MCF 10A (cell line): ENCODE measurements around the gene VPS26B. TPM values are rescaled to one million over a fixed set of nuclear protein-coding genes. Genes with fewer than 3 reads are reported as not detected.

Source experiments
- BruUV-seq: library from RNA; stranded (reverse); fragments of 400-500 nt; replicated peaks from 2 replicates; lab custom pipeline; 2021; lab: Mats Ljungman, UMichigan
- CTCF ChIA-PET: fragments of 300-600 bp; sonication (Branson Sonifier 250); formaldehyde crosslinking; extraction: SDS; loops from one replicate; lab custom pipeline; 2021; ENCODE audit warnings: antibody characterized with exemption, inconsistent platforms; lab: Yijun Ruan, JAX
- POLR2A ChIA-PET: fragments of 300-600, 350-650 bp; sonication (Branson Sonifier 250); formaldehyde crosslinking; extraction: SDS; loops from one replicate; lab custom pipeline; 2020; ENCODE audit warnings: antibody characterized with exemption, inconsistent platforms; lab: Yijun Ruan, JAX
- DNase-seq: peaks from one replicate; pipeline ENCODE4 v3.0.0-alpha.2; 2018; ENCODE audit not compliant: unreplicated experiment
- H3K27ac Mint-ChIP-seq: one replicate; pipeline ENCODE4 v1.8.0; 2022; ENCODE audit warnings: mild to moderate bottlenecking, low read depth, mixed read lengths; ENCODE audit not compliant: unreplicated experiment
- H3K27me3 Mint-ChIP-seq: one replicate; pipeline ENCODE4 v1.8.0; 2022; ENCODE audit warnings: mixed read lengths; ENCODE audit not compliant: insufficient read depth, unreplicated experiment
- H3K36me3 Mint-ChIP-seq: one replicate; pipeline ENCODE4 v1.8.0; 2022; ENCODE audit warnings: mild to moderate bottlenecking, moderate library complexity, mixed read lengths; ENCODE audit not compliant: insufficient read depth, unreplicated experiment
- H3K4me1 Mint-ChIP-seq: one replicate; pipeline ENCODE4 v1.8.0; 2022; ENCODE audit warnings: mixed read lengths; ENCODE audit not compliant: insufficient read depth, unreplicated experiment
- H3K4me3 Mint-ChIP-seq: one replicate; pipeline ENCODE4 v1.8.0; 2022; ENCODE audit warnings: mild to moderate bottlenecking, moderate library complexity, mixed read lengths; ENCODE audit not compliant: unreplicated experiment
- H3K9me3 Mint-ChIP-seq: one replicate; pipeline ENCODE4 v1.8.0; 2022; ENCODE audit warnings: mixed read lengths; ENCODE audit not compliant: unreplicated experiment
- intact Hi-C: fragments of 100-400 bp; cut with micrococcal nuclease; formaldehyde crosslinking; loops from 2 replicates; pipeline ENCODE4 v1.14.1; 2022
- total RNA-seq: library from RNA; stranded (reverse); gene quantifications from 2 replicates; pipeline ENCODE4 v1.2.3, GENCODE V29; 2022
- TF ChIP-seq, protein P1 (sequence below): fragments of 200-600 bp; IDR thresholded peaks from one replicate; pipeline ENCODE4 v1.8.0; 2022; ENCODE audit warnings: antibody characterized with exemption, mild to moderate bottlenecking; ENCODE audit not compliant: unreplicated experiment

The VPS26B gene
- total RNA-seq, 1 experiment from 2014 or later = 45.2 TPM

DNA sequence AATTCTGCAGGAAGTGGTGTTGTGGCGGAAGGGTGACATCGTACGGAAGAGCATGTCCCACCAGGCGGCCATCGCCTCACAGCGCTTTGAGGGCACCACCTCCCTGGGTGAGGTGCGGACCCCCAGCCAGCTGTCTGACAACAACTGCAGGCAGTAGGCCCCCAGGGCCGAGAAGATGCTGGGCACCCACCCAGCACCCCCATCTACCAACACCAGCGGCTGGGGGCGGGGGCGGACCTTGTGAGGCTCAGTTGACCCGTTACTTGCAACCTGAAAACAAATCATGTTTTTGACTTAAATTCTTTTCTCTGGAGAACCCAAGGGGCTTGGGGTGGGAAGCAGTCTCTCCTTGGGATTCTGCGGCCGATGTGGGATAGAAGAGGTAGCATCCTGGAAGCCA lies 21.0 kb downstream of the VPS26B start:
- POLR2A ChIA-PET = no interaction called here
- Mint-ChIP-seq H3K27me3 (no peaks in the 10 kb centered on the region), H3K9me3 (no peaks in the 10 kb centered on the region), H3K4me1 (no peaks in the 10 kb centered on the region), H3K27ac (no peak overlapping the region), H3K36me3 (peaks cover 36% of the 10 kb centered on the region), H3K4me3 (no peak overlapping the region)
- no peak for DNase-seq
- TF ChIP-seq, protein P1, sequence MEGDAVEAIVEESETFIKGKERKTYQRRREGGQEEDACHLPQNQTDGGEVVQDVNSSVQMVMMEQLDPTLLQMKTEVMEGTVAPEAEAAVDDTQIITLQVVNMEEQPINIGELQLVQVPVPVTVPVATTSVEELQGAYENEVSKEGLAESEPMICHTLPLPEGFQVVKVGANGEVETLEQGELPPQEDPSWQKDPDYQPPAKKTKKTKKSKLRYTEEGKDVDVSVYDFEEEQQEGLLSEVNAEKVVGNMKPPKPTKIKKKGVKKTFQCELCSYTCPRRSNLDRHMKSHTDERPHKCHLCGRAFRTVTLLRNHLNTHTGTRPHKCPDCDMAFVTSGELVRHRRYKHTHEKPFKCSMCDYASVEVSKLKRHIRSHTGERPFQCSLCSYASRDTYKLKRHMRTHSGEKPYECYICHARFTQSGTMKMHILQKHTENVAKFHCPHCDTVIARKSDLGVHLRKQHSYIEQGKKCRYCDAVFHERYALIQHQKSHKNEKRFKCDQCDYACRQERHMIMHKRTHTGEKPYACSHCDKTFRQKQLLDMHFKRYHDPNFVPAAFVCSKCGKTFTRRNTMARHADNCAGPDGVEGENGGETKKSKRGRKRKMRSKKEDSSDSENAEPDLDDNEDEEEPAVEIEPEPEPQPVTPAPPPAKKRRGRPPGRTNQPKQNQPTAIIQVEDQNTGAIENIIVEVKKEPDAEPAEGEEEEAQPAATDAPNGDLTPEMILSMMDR = no peak
- intact Hi-C loops = no loop called here
- BruUV-seq = no TSS peak
- CTCF ChIA-PET = interaction anchor here (0.6 to 2.0 kb wide), 5 partner anchors 9 to 1167 kb away, joined by 3 to 11 read pairs (median 3); no protein-coding TSS in a partner anchor

DNA sequence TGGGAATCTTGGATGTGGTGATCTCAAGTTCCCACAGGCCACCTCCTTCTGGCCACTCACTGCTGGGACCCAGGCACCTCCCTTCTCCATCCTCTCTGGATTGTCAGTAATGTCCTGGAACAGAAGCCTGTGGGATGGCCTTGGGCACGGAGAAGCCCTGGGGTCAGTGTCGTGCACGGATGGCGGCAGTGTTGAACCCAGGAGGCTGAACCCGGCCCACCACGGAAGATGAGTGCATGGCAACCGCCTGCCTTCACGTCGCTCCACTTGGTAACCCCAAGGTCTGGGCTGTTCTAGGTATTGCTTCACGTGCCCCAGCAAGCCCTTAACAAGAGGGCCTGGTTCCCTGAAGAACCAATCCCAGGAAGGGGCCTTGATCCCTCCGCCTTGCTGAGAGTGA lies 21.6 kb downstream of the VPS26B start:
- no peaks in the 10 kb centered on the region for H3K27me3 Mint-ChIP-seq
- H3K27ac Mint-ChIP-seq = no peak overlapping the region
- H3K9me3 Mint-ChIP-seq = no peaks in the 10 kb centered on the region
- CTCF ChIA-PET = no interaction called here
- H3K4me3 Mint-ChIP-seq = no peak overlapping the region
- intact Hi-C loops = no loop called here
- no peaks in the 10 kb centered on the region for H3K4me1 Mint-ChIP-seq
- no peak for DNase-seq
- no TSS peak for BruUV-seq
- POLR2A ChIA-PET = no interaction called here
- TF ChIP-seq, protein P1 = no peak
- H3K36me3 Mint-ChIP-seq = peaks cover 36% of the 10 kb centered on the region

GRCh38 chr11:134246678-134247077 lies 22.2 kb downstream of the VPS26B start:
- H3K4me1 Mint-ChIP-seq = peaks cover 2% of the 10 kb centered on the region
- H3K36me3 Mint-ChIP-seq = peaks cover 36% of the 10 kb centered on the region
- H3K27me3 Mint-ChIP-seq = no peaks in the 10 kb centered on the region
- intact Hi-C loops = no loop called here
- H3K27ac Mint-ChIP-seq = peak overlapping the region; percentile 57
- TF ChIP-seq, protein P1 = no peak
- DNase-seq = no peak
- no peak overlapping the region for H3K4me3 Mint-ChIP-seq
- ChIA-PET POLR2A (no interaction called here), CTCF (no interaction called here)
- BruUV-seq = no TSS peak
- H3K9me3 Mint-ChIP-seq = no peaks in the 10 kb centered on the region

GRCh38 chr11:134248910-134249480 lies 24.5 kb downstream of the VPS26B start:
- intact Hi-C loops = no loop called here
- peaks cover 14% of the 10 kb centered on the region for H3K4me1 Mint-ChIP-seq
- POLR2A ChIA-PET = interaction anchor here (0.5 to 1.8 kb wide), 5 partner anchors 8 to 1303 kb away, joined by 3 to 11 read pairs (median 3); partner anchors contain the start of genes NCAPD3 and VPS26B
- no peaks in the 10 kb centered on the region for H3K9me3 Mint-ChIP-seq
- H3K4me3 Mint-ChIP-seq = no peak overlapping the region
- CTCF ChIA-PET = interaction anchor here (1.1 kb wide), 1 partner anchor 13 kb away, joined by 3 read pairs; no protein-coding TSS in a partner anchor
- H3K27ac Mint-ChIP-seq = no peak overlapping the region
- no TSS peak for BruUV-seq
- peaks cover 29% of the 10 kb centered on the region for H3K36me3 Mint-ChIP-seq
- DNase-seq = no peak
- TF ChIP-seq, protein P1 = no peak
- H3K27me3 Mint-ChIP-seq = no peaks in the 10 kb centered on the region
